ENCODE data around the gene STARD7.
"Not testable (repeated sequence)": the region's sequence is repeated elsewhere in the genome, so short reads cannot be mapped to it uniquely, and the experiment has no call there.

STARD7 gene

GRCh38 chr2:96208143-96209010 lies at the start of gene STARD7:
Gene STARD7 (minus strand): TSS chr2:96208827. CDS start chr2:96208434, 393 bp downstream.
- peak; percentile 97 for DNase-seq

DNA sequence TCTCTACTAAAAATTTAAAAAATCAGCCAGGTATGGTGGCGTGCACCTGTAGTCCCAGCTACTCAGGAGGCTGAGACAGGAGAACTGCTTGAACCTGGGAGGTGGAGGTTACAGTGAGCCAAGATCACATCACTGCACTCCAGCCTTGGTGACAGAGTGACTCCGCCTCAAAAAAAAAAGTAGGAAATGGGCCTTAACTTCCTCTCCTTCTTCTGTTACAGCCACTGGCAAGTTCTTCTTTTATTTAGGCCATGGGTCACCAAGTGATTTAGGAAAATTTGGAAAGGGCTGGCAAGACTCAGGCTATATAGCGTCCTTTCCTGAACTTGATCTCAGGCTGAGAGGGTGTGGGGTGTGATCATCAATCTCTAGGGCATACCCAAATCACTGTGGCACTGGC lies 49.1 kb upstream of the STARD7 start:
- DNase-seq = not testable (repeated sequence)

DNA sequence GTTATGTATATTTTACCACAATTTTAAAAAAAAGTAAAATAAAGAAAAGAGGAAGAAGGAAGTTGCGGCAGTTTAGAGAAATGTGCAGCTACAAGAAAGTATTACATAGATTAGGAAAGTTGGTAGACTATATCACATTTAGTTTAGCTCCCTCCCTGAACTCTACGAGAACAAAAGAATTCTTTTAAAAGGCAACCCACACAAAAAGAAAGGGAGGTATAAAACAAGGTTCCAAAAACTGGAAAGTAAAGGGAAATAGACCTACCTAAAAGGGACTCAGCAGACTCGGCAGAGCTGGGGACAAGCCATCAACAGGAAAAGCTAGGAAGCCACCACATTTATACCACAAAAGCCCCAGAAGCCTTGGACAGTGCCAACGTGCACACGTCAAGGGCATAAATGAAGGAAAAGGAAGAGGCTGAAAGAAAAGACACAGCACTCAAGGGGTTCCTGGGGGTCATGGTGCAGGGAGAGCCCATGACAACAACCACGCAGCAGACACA lies 48.0 kb upstream of the STARD7 start:
- DNase-seq = no peak

DNA sequence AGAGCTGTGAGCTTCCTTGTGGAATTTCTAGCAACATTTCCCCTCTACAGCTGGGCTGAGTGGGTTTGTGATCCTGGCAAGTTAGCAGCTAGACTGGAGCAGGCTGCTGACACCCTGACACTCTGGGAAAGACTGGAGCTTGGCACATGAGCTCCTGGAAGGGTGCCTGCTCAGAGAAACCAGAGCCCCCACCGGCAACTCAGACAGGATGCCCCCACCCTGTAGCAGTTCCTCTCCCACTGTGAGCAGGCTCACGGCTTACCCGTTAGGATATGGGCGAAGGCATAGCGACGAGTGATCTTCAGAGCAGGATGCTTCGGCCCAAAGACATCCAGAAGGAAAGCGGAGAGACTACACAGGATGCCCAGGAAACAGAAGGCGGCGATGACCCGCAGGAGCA lies 45.9 kb upstream of the STARD7 start:
- no peak for DNase-seq

DNA sequence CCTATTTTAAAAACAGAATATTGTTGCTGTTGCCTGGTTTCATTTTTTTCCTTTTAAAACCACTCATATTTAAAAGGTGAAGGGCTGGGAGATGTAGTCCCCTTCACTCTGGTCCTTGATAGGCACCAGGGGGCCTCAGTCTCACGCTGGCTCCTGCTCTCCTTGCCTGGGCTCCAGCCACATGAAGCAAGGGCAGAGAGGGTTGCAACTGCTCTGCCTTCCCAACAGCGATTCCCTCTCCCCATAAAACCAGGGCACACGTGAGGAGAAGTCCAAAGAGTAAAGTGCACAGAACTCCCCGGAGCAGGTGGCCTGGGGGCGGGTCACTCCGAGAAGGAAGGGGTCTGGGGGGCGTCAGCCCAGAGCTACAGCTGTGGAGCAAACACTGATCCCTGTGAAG lies 44.4 kb upstream of the STARD7 start:
- DNase-seq = no peak

GRCh38 chr2:96252526-96252925 lies 43.9 kb upstream of the STARD7 start:
- no peak for DNase-seq

DNA sequence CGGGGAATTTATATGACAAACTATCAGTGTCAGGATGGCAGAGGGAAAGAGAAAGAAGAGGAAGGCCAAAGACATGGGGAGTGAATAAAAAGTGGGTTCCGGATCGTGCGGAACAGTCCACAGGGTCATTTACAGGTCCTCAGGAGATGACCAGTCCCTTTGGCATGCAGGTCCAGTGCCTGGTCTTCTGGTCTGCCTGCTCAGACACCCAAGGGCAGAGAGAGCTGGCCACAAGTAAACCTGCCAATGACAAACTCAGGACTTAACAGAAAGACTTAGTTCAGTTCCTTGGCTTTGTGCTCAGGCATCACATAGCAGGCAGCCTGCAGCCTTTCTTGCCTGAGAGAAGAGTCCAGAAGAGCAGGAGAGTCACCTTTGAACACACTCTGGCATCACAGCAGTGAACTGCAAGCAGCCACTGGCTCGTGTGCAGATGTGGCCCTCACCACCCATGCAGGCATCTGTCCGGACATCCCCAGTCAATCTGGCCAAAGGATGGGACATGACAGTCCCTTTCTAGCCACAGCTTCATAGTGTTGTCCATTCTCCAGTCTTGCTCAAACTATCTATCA lies 43.2 kb upstream of the STARD7 start:
- peak; percentile 8 for DNase-seq

DNA sequence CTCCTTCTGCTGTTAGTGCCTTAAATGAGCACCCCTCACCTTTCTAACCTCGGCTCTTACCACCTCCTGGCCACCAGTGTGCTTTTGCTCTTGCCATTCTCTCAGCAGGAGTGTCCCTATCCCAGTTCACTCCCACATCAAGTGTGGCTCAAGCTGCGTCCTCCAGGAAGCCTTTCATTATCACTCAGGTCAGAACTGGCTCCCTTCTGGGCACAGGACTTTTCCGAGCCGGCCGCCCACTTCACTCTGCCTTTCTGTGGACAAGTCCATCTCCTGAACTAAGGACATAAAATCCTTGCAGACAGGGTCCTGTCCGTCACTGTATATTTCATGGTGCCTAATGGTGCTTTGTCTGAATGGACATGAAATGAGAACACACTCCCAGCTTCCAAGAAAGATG lies 41.6 kb upstream of the STARD7 start:
- DNase-seq = no peak

GRCh38 chr2:96249654-96250053 lies 41.0 kb upstream of the STARD7 start:
- no peak for DNase-seq

- DNase-seq = no peak
Measured at GRCh38 chr2:96248624-96249023, 40.0 kb upstream of the STARD7 start.

DNA sequence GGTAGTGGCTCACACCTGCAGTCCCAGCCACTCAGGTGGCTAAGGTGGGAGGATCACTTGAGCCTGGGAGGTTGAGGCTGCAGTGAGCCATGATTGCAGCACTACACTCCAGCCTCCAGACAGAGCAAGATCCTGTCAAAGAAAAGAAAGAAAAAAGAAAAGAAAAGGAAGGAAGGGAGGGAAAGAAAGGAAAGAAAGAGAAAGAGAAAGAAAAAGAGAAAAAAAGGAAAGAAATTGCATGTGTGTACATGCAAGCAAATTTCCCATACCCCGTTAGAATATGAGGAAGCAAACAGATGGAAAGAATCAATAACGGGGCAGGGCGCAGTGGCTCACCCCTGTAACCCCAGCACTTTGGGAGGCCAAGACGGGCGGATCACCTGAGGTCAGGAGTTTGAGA lies 39.3 kb upstream of the STARD7 start:
- DNase-seq = no peak

DNA sequence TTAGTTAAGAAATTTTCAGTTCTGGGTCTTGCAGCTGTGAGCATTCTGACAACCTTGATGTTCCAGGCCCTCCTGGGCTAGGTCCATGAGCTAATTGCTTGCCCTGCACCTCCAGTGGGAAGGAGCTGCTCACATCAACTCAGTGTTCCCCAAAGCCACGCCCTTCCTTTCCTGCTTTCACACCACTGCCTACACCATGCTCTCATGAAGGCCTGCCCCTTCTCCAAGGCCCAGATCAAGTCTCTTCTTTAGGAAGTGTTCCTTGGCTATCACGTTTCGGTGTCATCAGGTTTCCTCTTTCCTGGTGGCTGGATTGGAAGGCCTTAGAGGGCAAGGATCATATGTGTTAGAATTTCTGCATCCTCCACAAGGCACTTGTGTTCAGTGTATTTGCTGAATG lies 38.4 kb upstream of the STARD7 start:
- DNase-seq = no peak

DNA sequence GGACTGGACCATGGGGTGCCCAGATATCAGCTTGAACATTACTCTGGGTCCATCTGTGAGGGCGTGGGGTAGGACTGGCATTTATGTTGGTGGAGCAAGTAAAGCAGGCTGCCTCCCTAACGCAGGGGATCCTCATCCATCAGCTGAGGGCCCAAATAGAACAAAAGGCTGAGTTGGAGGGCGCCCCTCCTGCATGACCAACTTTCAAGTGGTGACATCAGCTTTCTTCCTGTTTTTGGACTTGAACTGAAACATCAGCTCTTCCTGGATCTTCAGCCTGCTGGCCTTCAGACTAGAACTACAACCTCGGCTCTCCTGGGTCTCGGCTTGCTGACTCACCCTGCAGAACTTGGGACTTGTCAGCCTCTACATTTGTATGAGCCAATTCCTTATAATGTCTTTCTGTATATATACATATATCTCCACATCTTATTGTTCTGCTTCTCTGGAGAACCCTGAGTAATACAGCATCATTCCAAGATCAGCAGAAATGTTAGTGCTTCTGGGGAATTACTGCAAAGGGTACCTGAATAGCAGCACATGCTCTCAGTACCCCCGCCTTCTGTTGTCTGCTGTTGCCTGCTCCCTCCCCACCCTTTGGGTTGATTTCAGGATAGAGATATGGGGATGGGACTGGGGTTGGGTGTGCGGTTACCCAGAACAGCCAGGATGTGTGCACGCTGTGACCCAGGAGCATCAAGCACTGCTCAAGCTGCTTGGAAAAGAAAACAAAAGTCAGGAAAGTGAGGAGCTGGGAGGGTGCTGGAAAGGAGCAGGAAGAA lies 37.2 kb upstream of the STARD7 start:
- DNase-seq = no peak

- no peak for DNase-seq
Measured at GRCh38 chr2:96243843-96244242, 35.2 kb upstream of the STARD7 start.

DNA sequence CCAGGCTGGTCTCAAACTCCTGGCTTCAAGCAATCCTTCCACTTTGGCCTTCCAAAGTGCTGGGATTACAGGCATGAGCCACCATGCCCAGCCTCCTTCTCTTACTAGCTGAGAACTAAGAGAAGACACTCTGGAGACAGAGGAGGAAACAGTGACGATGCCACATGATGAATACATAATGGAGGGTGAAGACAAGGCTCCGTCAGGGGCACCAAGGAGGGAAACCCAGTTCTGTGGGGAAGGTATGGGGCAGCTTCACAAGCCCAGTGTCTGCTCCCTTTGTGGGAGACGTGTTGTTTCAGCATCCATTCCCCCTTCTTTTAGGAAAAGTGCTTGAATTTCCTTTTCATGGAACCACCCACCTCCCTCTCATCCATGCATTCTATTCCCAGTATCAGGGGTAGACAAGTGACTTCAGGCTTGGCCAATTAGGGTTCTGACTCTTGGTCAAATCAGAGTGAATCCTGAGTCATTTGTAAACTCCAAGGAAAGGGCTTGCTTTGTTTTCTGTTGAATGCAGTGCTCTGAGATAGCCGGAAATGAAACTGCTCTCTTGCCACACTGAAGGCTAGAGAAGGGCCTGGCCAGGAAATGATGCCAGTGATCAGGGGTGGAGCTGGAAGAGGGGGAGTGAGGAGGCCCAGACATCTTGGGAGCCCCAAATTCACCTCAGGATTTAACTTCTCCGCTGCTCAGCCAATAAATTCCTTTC lies 33.4 kb upstream of the STARD7 start:
- DNase-seq = no peak

DNA sequence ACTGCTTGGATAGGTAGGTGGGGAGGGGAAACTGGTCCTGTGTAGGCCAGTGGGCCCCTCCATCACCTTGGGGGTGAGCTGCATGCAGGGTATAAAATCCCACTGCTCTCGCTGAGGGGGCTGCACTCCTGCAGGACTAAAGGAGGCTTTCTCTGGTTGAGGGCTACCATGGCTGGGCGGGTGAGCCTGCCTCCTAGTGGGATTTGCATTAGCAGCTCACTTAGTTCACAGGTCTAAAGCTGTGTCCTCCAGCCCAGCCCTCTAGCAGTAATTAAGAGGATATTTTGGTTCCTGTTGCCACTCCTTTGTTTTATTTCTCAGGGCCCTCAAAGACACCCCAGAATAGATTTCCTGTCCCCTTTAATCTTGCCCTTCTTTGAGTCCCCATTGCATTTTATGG lies 32.6 kb upstream of the STARD7 start:
- DNase-seq = no peak

DNA sequence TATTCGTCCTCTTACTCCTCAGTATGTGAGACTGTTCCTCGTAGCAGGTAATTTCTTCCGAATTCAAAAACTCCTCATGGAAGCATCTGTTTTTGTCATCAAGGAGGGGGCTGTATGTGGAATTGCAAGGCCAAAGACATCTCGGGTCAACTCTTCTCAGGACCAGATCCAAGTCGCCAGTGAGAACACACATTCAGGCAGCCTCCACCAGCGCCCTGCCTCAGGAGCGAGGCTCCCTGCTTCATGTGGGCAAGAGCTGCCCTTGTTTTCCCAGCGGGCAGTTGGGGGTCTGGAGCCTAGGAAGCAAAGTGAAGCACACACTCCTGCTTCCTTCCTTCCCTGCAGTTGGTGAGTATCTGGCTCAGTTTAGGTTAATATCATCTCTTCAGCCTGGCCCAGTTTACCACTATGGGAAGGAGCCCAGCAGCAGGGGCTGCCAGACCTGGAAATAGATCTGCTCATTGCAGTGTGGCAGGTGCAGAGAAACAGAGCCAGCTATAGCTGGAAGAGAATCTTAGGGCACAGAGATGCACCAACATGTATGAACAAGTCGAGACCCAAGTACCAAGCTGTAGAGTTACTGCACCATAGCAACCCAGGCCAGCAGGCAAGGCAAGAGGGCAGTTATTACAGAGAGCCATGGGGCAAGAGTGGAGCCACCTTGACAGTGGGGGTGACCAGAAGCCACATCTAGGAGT lies 31.9 kb upstream of the STARD7 start:
- no peak for DNase-seq

- no peak for DNase-seq
Measured at GRCh38 chr2:96239745-96240264, 31.2 kb upstream of the STARD7 start.

DNA sequence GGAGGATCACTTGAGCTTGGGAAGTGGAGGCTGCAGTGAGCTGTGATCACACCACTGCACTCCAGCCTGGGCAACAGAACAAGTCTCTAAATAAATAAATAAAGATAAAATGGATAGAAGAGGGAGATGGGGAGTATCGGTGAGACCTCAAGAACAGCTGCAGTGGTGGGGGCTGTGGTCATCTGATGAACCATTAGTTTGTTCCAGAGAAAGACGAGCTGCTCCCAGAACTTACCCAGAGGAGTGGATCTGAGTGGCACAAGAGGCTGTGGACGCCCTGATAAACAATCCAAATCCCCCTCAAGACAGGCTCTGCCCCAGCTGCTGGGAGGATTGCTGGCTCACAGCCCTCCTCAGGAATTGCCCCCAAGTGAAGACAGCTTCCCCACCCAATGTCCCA lies 30.5 kb upstream of the STARD7 start:
- DNase-seq = no peak

GRCh38 chr2:96238266-96238665 lies 29.6 kb upstream of the STARD7 start:
- DNase-seq = no peak

DNA sequence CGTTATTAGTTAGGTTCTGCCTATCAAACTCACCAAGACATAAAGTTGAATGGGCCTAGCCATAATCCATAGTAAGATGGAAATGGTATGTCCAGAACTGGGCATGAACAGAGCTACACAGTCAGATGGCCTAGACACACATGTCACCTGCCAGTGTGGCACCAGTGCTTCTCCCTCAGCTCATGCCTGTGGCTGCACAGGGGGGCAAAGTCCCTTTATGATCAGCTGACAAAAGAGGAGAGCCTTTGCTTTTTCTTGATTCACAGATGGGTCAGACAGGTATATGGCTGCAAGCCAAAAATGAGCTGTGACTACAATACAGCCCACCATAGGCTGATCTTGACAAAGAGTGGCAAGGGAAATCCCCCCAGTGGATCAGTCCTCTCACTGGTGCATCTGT lies 28.3 kb upstream of the STARD7 start:
- DNase-seq = no peak

DNA sequence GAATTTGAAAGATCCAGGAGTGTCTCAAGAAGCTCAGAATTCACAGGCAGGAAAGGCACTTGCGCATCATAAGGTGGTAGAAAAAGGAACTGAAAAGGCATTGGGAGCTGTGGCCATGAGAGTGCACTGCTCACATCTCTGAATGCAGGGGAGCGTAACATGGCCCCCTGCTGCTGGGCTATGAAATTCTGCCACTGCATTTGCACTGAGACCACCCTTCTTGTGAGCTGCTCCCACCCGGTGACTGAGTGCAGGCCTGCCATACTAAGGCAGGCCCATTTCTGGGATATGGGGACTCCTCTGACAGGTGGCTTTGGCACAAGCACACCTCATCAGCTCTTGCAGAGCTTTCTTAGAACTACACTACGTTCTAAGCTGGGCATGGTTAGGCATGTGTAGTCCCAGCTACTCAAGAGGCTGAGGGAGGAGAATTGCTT lies 25.3 kb upstream of the STARD7 start:
- no peak for DNase-seq

All from NCI-H69 (cell line).